ENCODE measurements around the gene PHF20.

DNA sequence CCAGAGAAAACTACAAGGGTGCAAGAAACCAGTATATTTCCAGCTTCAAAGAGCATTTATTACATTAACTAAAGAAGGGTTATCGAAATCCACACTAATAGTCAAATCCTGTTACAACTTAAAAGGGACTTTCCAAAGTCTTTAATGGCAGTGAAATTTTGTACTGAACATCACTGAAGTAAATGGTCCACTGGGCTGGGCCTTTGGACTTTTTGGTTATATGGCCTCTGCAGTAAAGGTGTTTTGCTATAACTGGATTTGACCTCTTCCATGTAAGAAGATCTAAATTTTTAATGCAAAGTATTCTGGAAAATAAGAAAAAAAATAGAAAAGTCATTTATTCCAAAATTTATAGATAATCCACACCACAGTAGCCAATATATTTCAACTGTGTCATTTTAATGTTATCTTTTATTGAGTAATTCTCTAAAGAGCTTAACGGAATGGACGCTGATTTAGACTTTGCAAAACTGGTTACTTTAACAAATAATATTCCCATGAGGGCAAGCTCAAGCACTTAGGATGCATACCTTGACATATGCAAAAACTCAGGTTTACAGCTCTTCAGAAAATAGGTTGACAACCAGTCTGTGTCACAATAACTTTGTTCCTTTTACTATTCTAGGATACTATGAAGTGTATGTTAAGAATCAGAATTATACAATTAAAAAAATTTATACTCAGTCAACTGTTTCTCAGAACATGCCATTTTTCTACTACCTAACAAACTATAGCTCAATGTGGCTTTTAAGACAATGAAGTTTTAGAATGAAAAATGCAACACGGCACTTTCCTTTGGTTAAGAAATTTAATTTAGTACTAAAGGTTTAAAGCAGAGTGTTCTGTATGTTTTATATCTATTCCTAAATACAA lies 36.8 kb upstream of the PHF20 start:
- TF ChIP-seq, protein P1, sequence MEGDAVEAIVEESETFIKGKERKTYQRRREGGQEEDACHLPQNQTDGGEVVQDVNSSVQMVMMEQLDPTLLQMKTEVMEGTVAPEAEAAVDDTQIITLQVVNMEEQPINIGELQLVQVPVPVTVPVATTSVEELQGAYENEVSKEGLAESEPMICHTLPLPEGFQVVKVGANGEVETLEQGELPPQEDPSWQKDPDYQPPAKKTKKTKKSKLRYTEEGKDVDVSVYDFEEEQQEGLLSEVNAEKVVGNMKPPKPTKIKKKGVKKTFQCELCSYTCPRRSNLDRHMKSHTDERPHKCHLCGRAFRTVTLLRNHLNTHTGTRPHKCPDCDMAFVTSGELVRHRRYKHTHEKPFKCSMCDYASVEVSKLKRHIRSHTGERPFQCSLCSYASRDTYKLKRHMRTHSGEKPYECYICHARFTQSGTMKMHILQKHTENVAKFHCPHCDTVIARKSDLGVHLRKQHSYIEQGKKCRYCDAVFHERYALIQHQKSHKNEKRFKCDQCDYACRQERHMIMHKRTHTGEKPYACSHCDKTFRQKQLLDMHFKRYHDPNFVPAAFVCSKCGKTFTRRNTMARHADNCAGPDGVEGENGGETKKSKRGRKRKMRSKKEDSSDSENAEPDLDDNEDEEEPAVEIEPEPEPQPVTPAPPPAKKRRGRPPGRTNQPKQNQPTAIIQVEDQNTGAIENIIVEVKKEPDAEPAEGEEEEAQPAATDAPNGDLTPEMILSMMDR (IDR thresholded peaks at IDR 0.05) = no peak
- no peak for TF ChIP-seq POLR2A (IDR thresholded peaks at IDR 0.05)
